Measurements from ENCODE around the gene RAPGEF4. TPM values are rescaled to one million over a fixed set of nuclear protein-coding genes. Genes with fewer than 3 reads are reported as not detected.

The RAPGEF4 gene
- total RNA-seq, 1 experiment from 2014 or later: not detected

GRCh38 chr2:173099271-173099670 lies 363.6 kb downstream of the RAPGEF4 start:
- TF ChIP-seq CTCF (conservative IDR thresholded peaks at IDR 0.05) (no peak), EZH2 (IDR thresholded peaks at IDR 0.05; ENCODE audit: low read depth) (no peak)
- Histone ChIP-seq H3K36me3 (ENCODE audit: low read depth) (peaks cover 24% of the 10 kb centered on the region; the same call in 1 of the 2 replicates), H2AFZ (no peak overlapping the region), H3K4me1 (replicated peaks; ENCODE audit: insufficient read depth) (no peaks in the 10 kb centered on the region), H3K4me3 (no peak overlapping the region), H3K4me2 (no peak overlapping the region), H3K27ac (no peak overlapping the region), H3K79me2 (ENCODE audit: low read depth) (peaks cover 37% of the 10 kb centered on the region), H3F3A (ENCODE audit: insufficient read depth, low read depth) (no peaks in the 10 kb centered on the region), H3K27me3 (ENCODE audit: insufficient read depth, low read depth) (no peaks in the 10 kb centered on the region), H4K20me1 (ENCODE audit: insufficient read depth) (no peaks in the 10 kb centered on the region), H3K9me3 (ENCODE audit: insufficient read depth, low read depth) (no peaks in the 10 kb centered on the region), H3K9me2 (ENCODE audit: insufficient read depth) (no peaks in the 10 kb centered on the region)
- BruUV-seq (replicated peaks): no TSS peak
- intact Hi-C loops (cut with micrococcal nuclease; ENCODE audit: unreplicated experiment): no loop called here
- DNase-seq: no peak
- POLR2A ChIA-PET (ENCODE audit: unreplicated experiment): interaction anchor here (0.7 kb wide), 1 partner anchor 1051 kb away, joined by 25 read pairs; no protein-coding TSS in a partner anchor
- CTCF ChIA-PET: interaction anchor here (0.5 to 0.8 kb wide), 2 partner anchors 19 to 469 kb away, joined by 5 to 15 read pairs; no protein-coding TSS in a partner anchor

GRCh38 chr2:173099804-173100203 lies 364.2 kb downstream of the RAPGEF4 start:
- no TSS peak for BruUV-seq (replicated peaks)
- Histone ChIP-seq H3F3A (ENCODE audit: insufficient read depth, low read depth) (no peaks in the 10 kb centered on the region), H3K9me3 (ENCODE audit: insufficient read depth, low read depth) (no peaks in the 10 kb centered on the region), H3K79me2 (ENCODE audit: low read depth) (peaks cover 32% of the 10 kb centered on the region), H3K27me3 (ENCODE audit: insufficient read depth, low read depth) (no peaks in the 10 kb centered on the region), H3K36me3 (ENCODE audit: low read depth) (peaks cover 19% of the 10 kb centered on the region; the same call in 1 of the 2 replicates), H3K4me2 (no peak overlapping the region), H3K4me3 (no peak overlapping the region), H2AFZ (no peak overlapping the region), H3K9me2 (ENCODE audit: insufficient read depth) (no peaks in the 10 kb centered on the region), H3K4me1 (replicated peaks; ENCODE audit: insufficient read depth) (no peaks in the 10 kb centered on the region), H4K20me1 (ENCODE audit: insufficient read depth) (no peaks in the 10 kb centered on the region), H3K27ac (no peak overlapping the region)
- POLR2A ChIA-PET (ENCODE audit: unreplicated experiment): interaction anchor here (0.7 kb wide), 1 partner anchor 1052 kb away, joined by 25 read pairs; no protein-coding TSS in a partner anchor
- TF ChIP-seq EZH2 (IDR thresholded peaks at IDR 0.05; ENCODE audit: low read depth) (no peak), CTCF (conservative IDR thresholded peaks at IDR 0.05) (no peak)
- intact Hi-C loops (cut with micrococcal nuclease; ENCODE audit: unreplicated experiment): no loop called here
- CTCF ChIA-PET: interaction anchor here (0.8 kb wide), 1 partner anchor 19 kb away, joined by 15 read pairs; no protein-coding TSS in a partner anchor
- DNase-seq: no peak

- ChIA-PET CTCF (no interaction called here), POLR2A (ENCODE audit: unreplicated experiment) (no interaction called here)
- no peak overlapping the region for H2AFZ ChIP-seq
- no peaks in the 10 kb centered on the region for H3K9me2 ChIP-seq (ENCODE audit: insufficient read depth)
- H3K27ac ChIP-seq: no peak overlapping the region
- H3K4me2 ChIP-seq: no peak overlapping the region
- H3F3A ChIP-seq (ENCODE audit: insufficient read depth, low read depth): no peaks in the 10 kb centered on the region; the same call in 1 of the 2 replicates
- no peak for TF ChIP-seq CTCF (conservative IDR thresholded peaks at IDR 0.05)
- no peaks in the 10 kb centered on the region for H4K20me1 ChIP-seq (ENCODE audit: insufficient read depth)
- peaks cover 41% of the 10 kb centered on the region for H3K79me2 ChIP-seq (ENCODE audit: low read depth)
- DNase-seq: peak in 1 of 2 experiments; percentile 62
- H3K4me1 ChIP-seq (replicated peaks; ENCODE audit: insufficient read depth): peaks cover 15% of the 10 kb centered on the region
- H3K4me3 ChIP-seq: no peak overlapping the region
- H3K36me3 ChIP-seq (ENCODE audit: low read depth): peaks cover 13% of the 10 kb centered on the region; the same call in 1 of the 2 replicates
- intact Hi-C loops (cut with micrococcal nuclease; ENCODE audit: unreplicated experiment): no loop called here
- no peaks in the 10 kb centered on the region for H3K9me3 ChIP-seq (ENCODE audit: insufficient read depth, low read depth)
- H3K27me3 ChIP-seq (ENCODE audit: insufficient read depth, low read depth): no peaks in the 10 kb centered on the region
- no TSS peak for BruUV-seq (replicated peaks)
These were observed 366.0 kb downstream of the RAPGEF4 start for GRCh38 chr2:173101687-173102086.

Other genes with a start within 250 kb of the RAPGEF4 start
- 15.9 and 18.5 TPM in 2 replicates for gene PDK1, start 179.8 kb upstream of the RAPGEF4 start, total RNA-seq (2021)